HCT116 (cell line): ENCODE measurements around the gene TSPAN11. TPM values are rescaled to one million over a fixed set of nuclear protein-coding genes. Genes with fewer than 3 reads are reported as not detected.
A peak's percentile ranks its signal among the peaks of the same experiment; 100 is the strongest.

ENCODE experiments used
- ATAC-seq: fragments of 200-7000 bp; cut with Tn5 transposase; 2 replicates; pipeline ENCODE4 v1.9.1; 2020; ENCODE audit warnings: mild to moderate bottlenecking, moderate library complexity
- BruUV-seq: library from RNA; stranded (reverse); fragments of 400-500 nt; replicated peaks from 2 replicates; lab custom pipeline; 2021; lab: Mats Ljungman, UMichigan
- CTCF ChIA-PET: fragments of 300-600 bp; sonication (Branson Sonifier 250); formaldehyde crosslinking; loops from one replicate; lab custom pipeline; 2021; ENCODE audit warnings: antibody characterized with exemption; lab: Charles Lee
- POLR2A ChIA-PET: fragments of 300-600, 350-600 bp; sonication (Branson Sonifier 250); formaldehyde crosslinking; loops from one replicate; lab custom pipeline; 2021; ENCODE audit warnings: antibody characterized with exemption; lab: Charles Lee
- RAD21 ChIA-PET, 2 experiments: fragments of 300-600 bp; sonication (Branson Sonifier 250); formaldehyde crosslinking; loops; one replicate each; lab custom pipeline; 2023; ENCODE audit warnings: low total read pairs in 2 of 2; ENCODE audit not compliant: uncharacterized antibody in 2 of 2, unreplicated experiment in 2 of 2, low non-redundant PET in 1 of 2; lab: Charles Lee
- DNase-seq: peaks from one replicate; pipeline ENCODE4 v3.0.0-alpha.2; 2010; ENCODE audit warnings: low read depth, low spot score
- H2AFZ ChIP-seq: fragments of 200-600 bp; shearing (Covaris generic), sonication (generic); 2 replicates; pipeline ENCODE4 v1.6.1; 2017; ENCODE audit warnings: low read depth, mixed run types, mixed read lengths, antibody characterized with exemption, low read length; ENCODE audit not compliant: poor library complexity, severe bottlenecking
- H3K27ac ChIP-seq: 2 replicates; pipeline ENCODE4 v1.5.1; 2012; ENCODE audit warnings: low read depth, low read length
- H3K27me3 ChIP-seq: fragments of 200-600 bp; sonication (generic); 2 replicates; pipeline ENCODE4 v1.6.1; 2016; ENCODE audit warnings: mixed run types, low read length, mixed read lengths; ENCODE audit not compliant: insufficient read depth
- H3K36me3 ChIP-seq, 2 experiments: fragments of 200-500 bp in 1 of 2; fragments of 200-600 bp in 1 of 2; sonication (Bioruptor generic) in 1 of 2; sonication (generic) in 1 of 2; 2 replicates each; pipeline versions ENCODE4 v1.5.1 to v1.6.1; 2014 to 2016; ENCODE audit warnings: low read length in 2 of 2, inconsistent platforms in 1 of 2, mixed read lengths in 1 of 2, mixed run types in 1 of 2; ENCODE audit not compliant: insufficient read depth in 2 of 2, control insufficient read depth in 1 of 2
- H3K4me1 ChIP-seq, 2 experiments: fragments of 200-600 bp in 1 of 2; sonication (generic) in 1 of 2; 2 replicates each; pipeline versions ENCODE4 v1.5.1 to v1.6.1; 2012 to 2017; ENCODE audit warnings: low read length in 2 of 2, inconsistent platforms in 1 of 2, mild to moderate bottlenecking in 1 of 2, mixed read lengths in 1 of 2, mixed run types in 1 of 2, moderate library complexity in 1 of 2; ENCODE audit not compliant: insufficient read depth in 2 of 2, control insufficient read depth in 1 of 2
- H3K4me2 ChIP-seq: fragments of 200-600 bp; sonication (generic); 2 replicates; pipeline ENCODE4 v1.6.1; 2017; ENCODE audit warnings: mixed run types, low read length, mixed read lengths
- H3K4me3 ChIP-seq, 2 experiments: fragments of 200-600 bp in 1 of 2; sonication (generic) in 1 of 2; replicated peaks in 1 of 2; 2 replicates each; pipeline ENCODE4 v1.5.1; 2011 to 2016; ENCODE audit warnings: low read length in 2 of 2, control low read depth in 1 of 2, low read depth in 1 of 2, mild to moderate bottlenecking in 1 of 2, mixed read lengths in 1 of 2, mixed run types in 1 of 2
- H3K79me2 ChIP-seq: fragments of 200-600 bp; sonication (generic); 2 replicates; pipeline ENCODE4 v1.6.1; 2017; ENCODE audit warnings: mild to moderate bottlenecking, mixed run types, low read length, moderate library complexity, mixed read lengths; ENCODE audit not compliant: insufficient read depth
- H3K9ac ChIP-seq: fragments of 200-600 bp; sonication (generic); 2 replicates; pipeline ENCODE4 v1.6.1; 2016; ENCODE audit warnings: low read length, mixed read lengths
- H3K9me2 ChIP-seq: fragments of 200-600 bp; sonication (generic), shearing (Covaris generic); 2 replicates; pipeline ENCODE4 v1.6.1; 2017; ENCODE audit warnings: mixed run types, mild to moderate bottlenecking, moderate library complexity; ENCODE audit not compliant: insufficient read depth
- H3K9me3 ChIP-seq, 2 experiments: fragments of 200-500 bp in 1 of 2; fragments of 200-600 bp in 1 of 2; sonication (Bioruptor generic) in 1 of 2; sonication (generic) in 1 of 2; 2 replicates each; pipeline ENCODE4 v1.6.1; 2014 to 2017; ENCODE audit warnings: low read length in 2 of 2, mixed read lengths in 2 of 2, inconsistent platforms in 1 of 2, low read depth in 1 of 2, mild to moderate bottlenecking in 1 of 2, mixed run types in 1 of 2, moderate library complexity in 1 of 2; ENCODE audit not compliant: control insufficient read depth in 1 of 2, insufficient read depth in 1 of 2
- H4K20me1 ChIP-seq: fragments of 200-600 bp; sonication (generic), shearing (Covaris generic); 2 replicates; pipeline ENCODE4 v1.6.1; 2017; ENCODE audit warnings: mixed run types, mild to moderate bottlenecking, moderate library complexity; ENCODE audit not compliant: insufficient read depth
- CBX3 ChIP-seq: IDR thresholded peaks from 2 replicates; pipeline ENCODE4 v1.6.1; 2012; ENCODE audit warnings: low read depth
- CEBPB ChIP-seq: IDR thresholded peaks from 2 replicates; pipeline ENCODE4 v1.6.1; 2012; ENCODE audit warnings: low read depth
- EGR1 ChIP-seq: IDR thresholded peaks from 2 replicates; pipeline ENCODE4 v1.6.1; 2012; ENCODE audit warnings: low read depth
- ELF1 ChIP-seq: IDR thresholded peaks from 2 replicates; pipeline ENCODE4 v1.6.1; 2012; ENCODE audit warnings: low read depth, borderline replicate concordance
- EZH2phosphoT487 ChIP-seq: fragments of 200-600 bp; IDR thresholded peaks from 2 replicates; pipeline ENCODE4 v1.6.1; 2018; ENCODE audit warnings: antibody characterized with exemption, borderline replicate concordance
- JUND ChIP-seq: IDR thresholded peaks from 2 replicates; pipeline ENCODE4 v1.6.1; 2012
- POLR2A ChIP-seq: IDR thresholded peaks from 2 replicates; pipeline ENCODE4 v1.7.0; 2011; ENCODE audit warnings: borderline replicate concordance; ENCODE audit not compliant: insufficient read depth, insufficient read length; ENCODE audit errors: extremely low read depth
- POLR2AphosphoS5 ChIP-seq: IDR thresholded peaks from 2 replicates; pipeline ENCODE4 v1.6.1; 2011; ENCODE audit warnings: mild to moderate bottlenecking, low read depth, low read length, moderate library complexity
- SP1 ChIP-seq: IDR thresholded peaks from 2 replicates; pipeline ENCODE4 v1.6.1; 2012; ENCODE audit warnings: low read depth
- SRF ChIP-seq: IDR thresholded peaks from 2 replicates; pipeline ENCODE4 v1.6.1; 2012; ENCODE audit warnings: low read depth
- TCF7L2 ChIP-seq: IDR thresholded peaks from 2 replicates; pipeline ENCODE4 v1.7.0; 2011; ENCODE audit warnings: borderline replicate concordance, inconsistent platforms; ENCODE audit not compliant: insufficient read depth, insufficient read length; ENCODE audit errors: extremely low read depth
- YY1 ChIP-seq: IDR thresholded peaks from 2 replicates; pipeline ENCODE4 v1.6.1; 2011; ENCODE audit warnings: low read length, low read depth, moderate library complexity, mild to moderate bottlenecking; ENCODE audit not compliant: insufficient replicate concordance; ENCODE audit errors: extremely low read depth
- ZFX ChIP-seq: fragments of 450-650 bp; IDR thresholded peaks from 2 replicates; pipeline ENCODE4 v1.6.1; 2017
- intact Hi-C: fragments of 100-400 bp; cut with micrococcal nuclease; formaldehyde crosslinking; loops from 2 replicates; pipeline ENCODE4 v1.10.0; 2022
- total RNA-seq: library from RNA; stranded (reverse); gene quantifications from one replicate; pipeline ENCODE4 v1.2.1, GENCODE V29; 2021; ENCODE audit not compliant: unreplicated experiment
- TF ChIP-seq, protein P1 (sequence below): IDR thresholded peaks from 2 replicates; pipeline ENCODE4 v1.6.1; 2012
- TF ChIP-seq, protein P2 (sequence below): IDR thresholded peaks from 2 replicates; pipeline ENCODE4 v1.6.1; 2012
- TF ChIP-seq, protein P3 (sequence below): IDR thresholded peaks from 2 replicates; pipeline ENCODE4 v1.6.1; 2011; ENCODE audit warnings: mild to moderate bottlenecking, low read length, moderate library complexity; ENCODE audit not compliant: insufficient replicate concordance; ENCODE audit errors: extremely low read depth

The TSPAN11 gene
- total RNA-seq, 1 experiment from 2014 or later, result not detected

DNA sequence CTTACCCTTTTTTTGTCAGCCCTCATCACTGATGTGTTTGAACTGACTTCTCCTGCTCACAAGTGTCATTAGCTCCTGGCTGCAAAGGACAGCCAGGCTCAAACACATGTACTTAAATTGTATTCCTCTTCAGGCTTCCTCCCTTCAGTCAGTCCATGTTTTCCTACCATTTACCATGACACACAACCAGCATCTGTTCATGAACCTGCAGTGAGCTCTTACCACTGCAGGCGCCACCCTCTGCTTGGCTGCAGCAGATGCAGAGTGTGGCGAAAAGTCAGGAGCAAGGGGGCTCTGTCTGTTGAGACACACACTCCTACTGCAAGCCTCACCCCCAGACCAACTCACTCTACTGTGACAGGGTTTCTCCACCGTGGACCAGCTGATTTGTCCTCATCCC, 70.2 kb downstream of the TSPAN11 start:
- ChIA-PET RAD21 (no interaction called here), CTCF (interaction anchor here (0.9 kb wide), 1 partner anchor 11 kb away, joined by 4 read pairs; no protein-coding TSS in a partner anchor)
- BruUV-seq, result no TSS peak

More for the DNA sequence above, 70.2 kb downstream of the TSPAN11 start:
- intact Hi-C loops, result no loop called here
- H3K27ac ChIP-seq, result no peak overlapping the region
- H3K9ac ChIP-seq, result no peak overlapping the region
- no peak overlapping the region for H2AFZ ChIP-seq
- ATAC-seq (0 out of 2 replicates have a peak, but pooled peaks have one; percentile 32), DNase-seq (no peak)
- no peak overlapping the region for H3K4me2 ChIP-seq
- H3K27me3 ChIP-seq, result no peaks in the 10 kb centered on the region
- H3K4me1 ChIP-seq, result peaks cover 0 to 5% of the 10 kb centered on the region in 2 experiments; a peak in 1 of 4 replicates
- TF ChIP-seq POLR2AphosphoS5, result no peak
- TF ChIP-seq POLR2A, result no peak
- TF ChIP-seq CEBPB, result no peak
- TF ChIP-seq, protein P1, sequence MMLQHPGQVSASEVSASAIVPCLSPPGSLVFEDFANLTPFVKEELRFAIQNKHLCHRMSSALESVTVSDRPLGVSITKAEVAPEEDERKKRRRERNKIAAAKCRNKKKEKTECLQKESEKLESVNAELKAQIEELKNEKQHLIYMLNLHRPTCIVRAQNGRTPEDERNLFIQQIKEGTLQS, result no peak
- no peak for TF ChIP-seq EGR1
- TF ChIP-seq CBX3, result no peak
- TF ChIP-seq SP1, result no peak
- TF ChIP-seq, protein P2, sequence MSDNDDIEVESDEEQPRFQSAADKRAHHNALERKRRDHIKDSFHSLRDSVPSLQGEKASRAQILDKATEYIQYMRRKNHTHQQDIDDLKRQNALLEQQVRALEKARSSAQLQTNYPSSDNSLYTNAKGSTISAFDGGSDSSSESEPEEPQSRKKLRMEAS, result no peak
- TF ChIP-seq, protein P3, sequence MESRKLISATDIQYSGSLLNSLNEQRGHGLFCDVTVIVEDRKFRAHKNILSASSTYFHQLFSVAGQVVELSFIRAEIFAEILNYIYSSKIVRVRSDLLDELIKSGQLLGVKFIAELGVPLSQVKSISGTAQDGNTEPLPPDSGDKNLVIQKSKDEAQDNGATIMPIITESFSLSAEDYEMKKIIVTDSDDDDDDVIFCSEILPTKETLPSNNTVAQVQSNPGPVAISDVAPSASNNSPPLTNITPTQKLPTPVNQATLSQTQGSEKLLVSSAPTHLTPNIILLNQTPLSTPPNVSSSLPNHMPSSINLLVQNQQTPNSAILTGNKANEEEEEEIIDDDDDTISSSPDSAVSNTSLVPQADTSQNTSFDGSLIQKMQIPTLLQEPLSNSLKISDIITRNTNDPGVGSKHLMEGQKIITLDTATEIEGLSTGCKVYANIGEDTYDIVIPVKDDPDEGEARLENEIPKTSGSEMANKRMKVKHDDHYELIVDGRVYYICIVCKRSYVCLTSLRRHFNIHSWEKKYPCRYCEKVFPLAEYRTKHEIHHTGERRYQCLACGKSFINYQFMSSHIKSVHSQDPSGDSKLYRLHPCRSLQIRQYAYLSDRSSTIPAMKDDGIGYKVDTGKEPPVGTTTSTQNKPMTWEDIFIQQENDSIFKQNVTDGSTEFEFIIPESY, result no peak
- TF ChIP-seq JUND, result no peak
- TF ChIP-seq TCF7L2, result no peak
- TF ChIP-seq EZH2phosphoT487, result no peak
- no peak for TF ChIP-seq SRF
- TF ChIP-seq YY1, result no peak
- TF ChIP-seq ELF1, result no peak
- TF ChIP-seq ZFX, result no peak
- no peaks in the 10 kb centered on the region for H3K9me3 ChIP-seq
- no peaks in the 10 kb centered on the region for H3K79me2 ChIP-seq
- H3K9me2 ChIP-seq, result no peaks in the 10 kb centered on the region
- H3K4me3 ChIP-seq, result no peak overlapping the region
- no peaks in the 10 kb centered on the region for H4K20me1 ChIP-seq
- POLR2A ChIA-PET, result no interaction called here
- no peaks in the 10 kb centered on the region for H3K36me3 ChIP-seq
